ENCODE data around the gene PTPRG.

The PTPRG gene

DNA sequence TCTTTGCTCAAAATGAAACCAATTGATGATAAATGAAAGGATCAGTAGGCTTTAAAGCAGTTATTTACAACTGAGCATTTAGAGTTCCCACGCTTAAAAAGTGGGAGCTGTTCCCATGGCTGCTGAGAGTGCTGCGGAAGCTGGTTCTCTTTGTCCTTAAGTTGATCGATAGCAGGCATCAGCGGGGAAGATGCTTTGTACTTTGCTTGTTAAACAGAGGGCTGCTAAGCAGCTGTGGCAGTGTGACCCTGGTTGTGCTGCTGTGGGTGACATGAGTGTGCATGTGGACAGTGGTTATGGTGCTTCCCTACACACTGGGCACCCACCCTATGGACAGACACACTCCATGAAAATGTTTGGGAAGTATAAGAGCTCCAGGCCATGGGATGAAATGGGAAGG is 96.3 kb downstream of the PTPRG start:
- DNase-seq (ENCODE audit: low read depth) = no peak

DNA sequence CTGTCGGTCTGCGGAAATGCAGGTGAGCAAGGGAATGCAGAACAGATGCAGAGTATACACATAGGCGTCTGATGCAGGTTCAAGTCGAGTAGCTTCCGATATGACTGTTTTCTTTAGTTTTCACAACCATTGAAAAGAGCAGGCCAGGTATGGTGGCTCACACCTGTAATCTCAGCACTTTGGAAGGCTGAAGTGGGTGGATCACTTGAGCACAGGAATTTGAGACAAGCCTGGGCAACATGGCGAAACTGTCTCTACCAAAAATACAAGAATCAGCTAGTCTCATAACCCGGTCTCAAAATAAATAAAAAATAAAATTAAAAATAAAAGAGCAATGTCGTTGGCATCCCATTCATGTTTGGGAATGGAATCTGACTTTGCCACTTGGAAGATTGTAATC is 101.5 kb downstream of the PTPRG start:
- DNase-seq (ENCODE audit: low read depth) = no peak

DNA sequence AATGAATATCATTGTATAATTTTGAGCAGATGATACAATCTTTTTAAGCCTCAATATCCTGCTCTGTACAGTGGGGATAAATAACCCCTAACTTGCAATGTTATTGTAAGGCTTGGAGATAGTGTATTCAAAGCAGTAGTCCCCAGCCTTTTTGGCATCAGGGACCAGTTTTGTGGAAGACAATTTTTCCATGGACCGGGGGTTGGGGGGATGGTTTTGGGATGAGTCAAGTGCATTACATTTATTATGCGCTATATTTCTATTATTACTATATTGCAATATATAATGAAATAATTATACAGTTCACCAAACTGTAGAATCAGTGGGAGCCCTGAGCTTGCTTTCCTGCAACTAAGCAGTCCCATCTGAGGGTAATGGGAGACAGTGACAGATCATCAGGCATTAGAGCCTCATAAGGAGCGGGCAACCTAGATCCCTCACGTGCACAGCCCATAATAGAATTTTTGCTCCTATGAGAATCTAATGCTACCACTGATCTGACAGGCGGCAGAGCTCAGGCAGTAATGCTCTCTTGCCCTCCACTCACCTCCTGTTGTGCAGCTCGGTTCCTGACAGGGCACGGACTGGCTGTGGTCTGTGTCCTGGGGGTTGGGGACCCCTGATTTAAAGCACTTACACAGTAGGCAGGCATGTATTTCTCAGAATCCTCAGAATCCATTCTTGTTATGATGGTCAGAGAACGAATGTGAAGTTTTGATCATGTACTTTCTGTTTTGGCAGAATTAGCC is 102.2 kb downstream of the PTPRG start:
- no peak for DNase-seq (ENCODE audit: low read depth)

DNA sequence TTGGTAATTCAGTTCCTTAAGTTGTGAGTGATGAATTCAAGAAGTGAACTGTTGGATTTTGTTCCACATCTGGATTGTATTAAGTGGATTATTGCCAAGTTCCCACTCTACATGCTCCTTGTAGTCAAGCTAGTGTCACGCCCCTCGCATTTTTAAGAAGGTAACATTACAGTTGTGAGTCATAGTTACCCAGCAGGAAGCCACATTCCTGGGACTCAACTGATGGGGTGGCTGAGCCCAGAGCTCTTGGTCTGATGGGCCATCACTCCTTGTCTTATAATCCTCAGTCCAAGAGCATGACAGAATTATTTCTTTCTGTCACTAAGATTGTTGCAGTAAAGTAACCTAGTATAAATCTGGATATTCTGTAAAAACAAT is 102.7 kb downstream of the PTPRG start:
- no peak for DNase-seq (ENCODE audit: low read depth)

DNA sequence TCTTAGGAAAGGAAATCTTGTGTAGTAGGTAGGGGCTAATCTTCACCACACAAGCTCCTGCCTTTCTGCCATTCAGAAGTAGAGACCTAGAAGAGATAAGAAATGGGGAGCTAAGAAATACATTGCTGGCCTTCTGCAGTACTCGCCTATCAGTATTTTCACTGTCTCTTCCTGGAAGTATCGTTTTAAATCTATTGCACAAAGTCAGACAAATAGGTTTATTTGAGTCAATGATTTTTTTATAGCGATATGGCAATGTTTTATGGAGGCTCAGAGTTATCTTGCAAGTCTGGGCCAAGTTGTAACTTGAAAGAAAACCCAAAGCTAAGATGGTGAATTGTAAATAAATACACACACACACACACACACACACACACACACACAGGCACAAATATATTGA is 103.8 kb downstream of the PTPRG start:
- no peak for DNase-seq (ENCODE audit: low read depth)

DNA sequence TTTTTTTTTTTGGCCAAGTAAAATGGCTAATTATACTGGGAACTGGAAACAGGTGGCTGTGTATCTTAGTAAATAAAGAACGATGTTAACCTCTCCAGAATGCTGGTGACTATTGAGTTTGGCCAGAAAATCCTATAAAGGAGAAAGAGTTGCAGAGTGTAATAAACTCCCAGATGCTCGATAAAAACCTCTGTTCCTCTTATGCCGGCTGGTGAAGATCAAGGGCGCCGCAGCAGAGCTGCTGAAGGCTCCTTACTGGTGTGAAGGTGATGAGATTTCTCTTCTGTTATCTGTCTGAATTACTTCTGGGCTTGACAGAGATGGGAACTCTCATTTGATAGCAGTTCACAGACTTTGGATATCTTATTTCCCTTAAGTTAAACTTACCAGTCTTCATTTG is 104.6 kb downstream of the PTPRG start:
- no peak for DNase-seq (ENCODE audit: low read depth)

DNA sequence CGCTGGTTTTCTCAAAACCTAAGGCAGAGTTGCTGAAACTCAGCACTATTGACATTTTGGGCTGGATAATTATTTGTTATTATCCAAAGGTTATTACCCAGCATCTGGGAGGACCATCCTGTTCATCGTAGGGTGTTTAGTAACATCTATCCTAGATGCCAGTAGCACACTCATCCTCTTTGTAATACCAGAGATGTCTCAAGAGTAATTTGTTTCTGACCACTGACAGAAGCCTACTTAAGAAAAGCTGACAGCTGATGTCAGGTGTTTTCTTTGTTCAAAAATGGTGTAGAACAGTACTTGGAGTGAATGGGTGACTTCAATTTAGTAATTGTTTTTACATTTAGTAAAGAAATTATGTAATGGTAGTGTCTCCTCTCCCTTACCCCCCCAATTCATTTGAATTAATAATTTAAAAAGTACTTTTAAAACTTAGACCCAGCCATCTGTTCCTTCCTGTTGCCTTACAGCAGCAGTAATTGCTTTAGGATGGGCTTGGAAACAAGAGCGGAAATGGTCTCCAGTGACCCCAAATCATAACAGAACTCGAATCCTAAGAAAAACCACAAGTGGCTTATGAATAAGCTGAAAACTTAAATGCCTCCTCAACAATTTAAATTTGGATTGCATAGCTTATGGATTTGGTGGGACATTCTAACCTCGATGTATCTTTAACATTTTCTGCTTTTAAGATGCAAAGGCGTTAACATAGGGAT is 105.4 kb downstream of the PTPRG start:
- DNase-seq (ENCODE audit: low read depth) = no peak

DNA sequence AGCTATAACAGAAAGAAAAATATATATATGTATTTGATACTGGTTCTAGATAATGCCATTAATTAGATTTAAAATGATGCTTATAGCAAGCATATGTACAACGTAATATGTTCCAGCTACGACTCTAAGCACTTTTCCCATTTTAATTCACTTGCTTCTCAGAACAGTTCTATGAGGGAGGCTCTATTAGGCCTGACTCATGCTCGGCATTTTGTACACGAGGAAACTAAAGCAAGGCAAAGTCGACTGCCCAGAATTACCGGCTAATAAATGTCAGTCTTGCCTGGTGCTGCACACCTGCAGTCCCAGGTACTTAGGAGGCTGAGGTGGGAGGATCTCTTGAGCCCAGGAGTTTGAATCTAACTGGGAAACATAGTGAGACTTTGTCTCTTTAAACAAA is 106.0 kb downstream of the PTPRG start:
- no peak for DNase-seq (ENCODE audit: low read depth)

DNA sequence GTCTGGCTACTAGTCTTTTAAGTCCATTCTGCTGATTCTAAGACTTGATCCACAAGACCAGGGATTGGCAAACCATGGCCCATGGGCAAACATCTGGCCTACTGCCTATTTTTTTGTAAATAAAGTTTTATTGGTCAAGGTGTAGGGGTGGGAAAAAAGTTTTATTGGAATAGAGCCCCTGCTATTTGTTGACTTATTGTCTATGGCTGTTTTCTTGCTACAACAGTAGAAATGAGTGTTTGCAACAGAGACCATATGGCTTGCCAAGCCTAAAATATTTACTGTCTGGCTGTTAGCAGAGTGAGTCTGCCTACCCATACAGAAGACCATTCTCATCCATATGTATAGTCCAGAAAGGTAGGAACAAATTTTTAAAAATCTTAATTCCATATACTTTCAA is 106.4 kb downstream of the PTPRG start:
- DNase-seq (ENCODE audit: low read depth) = no peak

DNA sequence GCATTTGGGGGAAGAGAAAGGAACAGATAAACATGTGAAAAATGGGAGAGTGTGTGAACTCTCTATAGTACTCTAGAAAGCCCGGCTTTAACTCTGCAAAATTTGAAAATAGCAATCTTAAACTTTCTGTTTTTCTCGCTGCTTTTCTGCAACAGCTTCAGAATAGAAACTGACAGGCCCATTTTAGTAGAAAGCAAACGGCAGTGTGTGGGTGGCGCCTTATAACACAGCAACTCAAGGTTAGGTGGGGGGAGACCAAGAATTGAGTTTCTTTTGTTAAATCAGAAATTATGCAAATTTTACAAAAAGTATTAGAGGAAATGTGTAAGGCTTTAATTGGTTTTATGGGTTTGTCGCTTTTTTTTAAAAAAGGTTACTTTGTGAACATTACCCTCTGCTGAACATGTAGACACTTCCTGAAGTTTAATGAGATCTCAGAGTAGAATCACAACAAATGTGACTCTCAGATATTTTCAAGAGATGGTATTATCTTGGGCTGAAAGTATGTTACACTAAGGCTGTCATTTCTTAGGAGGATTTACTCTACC is 107.0 kb downstream of the PTPRG start:
- no peak for DNase-seq (ENCODE audit: low read depth)

DNA sequence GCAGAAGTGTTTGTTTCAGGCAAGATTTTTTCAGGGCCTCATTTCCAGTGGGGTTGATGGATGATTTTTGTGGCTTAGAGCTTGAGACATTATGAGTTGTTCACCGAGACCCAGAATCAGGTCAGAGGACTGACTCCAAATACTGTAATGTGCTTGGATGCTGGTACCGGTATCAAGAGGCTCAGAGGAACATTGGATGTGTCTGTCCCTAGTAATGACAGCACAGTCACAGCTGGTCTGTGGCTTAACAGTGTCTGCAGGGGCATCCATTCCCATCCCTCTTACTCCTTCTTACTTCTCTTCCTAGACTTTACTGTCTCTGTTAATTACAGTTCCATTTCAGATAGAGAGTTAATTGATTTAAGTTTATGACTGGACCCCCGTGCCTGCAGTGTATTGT is 107.8 kb downstream of the PTPRG start:
- no peak for DNase-seq (ENCODE audit: low read depth)

DNA sequence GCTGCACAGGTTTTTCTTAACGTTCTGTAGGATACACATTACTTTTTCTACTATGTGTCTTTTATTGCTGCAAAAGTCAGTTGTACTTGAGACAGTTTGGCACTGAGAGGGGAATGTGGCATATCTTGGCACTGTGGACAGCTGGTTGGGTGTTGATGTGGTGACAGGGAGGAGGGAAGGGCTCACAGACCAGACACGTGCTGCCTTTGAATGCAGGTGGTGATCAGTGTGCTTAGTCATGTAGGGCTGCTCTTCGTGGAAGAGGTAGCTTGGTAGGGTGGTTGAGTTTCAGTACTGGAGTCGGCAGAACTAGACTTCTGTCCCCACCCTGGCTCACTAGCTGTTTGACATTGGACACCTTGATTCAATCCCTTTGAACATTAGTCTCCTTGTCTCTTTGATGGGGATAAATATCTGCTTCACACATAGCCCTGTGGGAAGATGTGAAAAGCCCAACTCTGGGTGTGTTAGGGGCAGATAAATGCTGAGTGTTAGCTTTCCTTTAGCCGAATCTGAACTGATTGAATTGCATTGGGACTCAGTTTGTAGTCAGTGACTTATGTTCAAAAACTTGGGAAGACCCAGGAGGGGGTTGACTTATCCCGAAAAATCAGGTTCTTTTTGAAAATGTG is 108.4 kb downstream of the PTPRG start:
- DNase-seq (ENCODE audit: low read depth) = no peak

DNA sequence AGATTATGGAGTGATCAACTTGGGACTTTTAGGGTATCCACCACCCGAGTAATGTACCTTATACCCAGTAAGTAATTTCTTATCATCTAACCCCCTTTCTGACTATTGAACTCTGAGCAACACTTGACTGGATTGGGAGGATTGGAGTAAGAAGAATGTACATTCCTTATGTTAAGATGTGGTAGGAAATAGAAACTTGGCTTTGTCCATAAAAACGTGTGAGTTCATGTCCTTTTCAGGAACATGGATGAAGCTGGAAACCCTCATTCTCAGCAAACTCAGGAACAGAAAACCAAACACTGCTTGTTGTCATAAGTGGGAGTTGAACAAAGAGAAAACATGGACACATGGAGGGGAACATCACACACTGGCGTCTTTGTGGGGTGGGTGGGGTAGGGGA is 112.3 kb downstream of the PTPRG start:
- no peak for DNase-seq (ENCODE audit: low read depth)

DNA sequence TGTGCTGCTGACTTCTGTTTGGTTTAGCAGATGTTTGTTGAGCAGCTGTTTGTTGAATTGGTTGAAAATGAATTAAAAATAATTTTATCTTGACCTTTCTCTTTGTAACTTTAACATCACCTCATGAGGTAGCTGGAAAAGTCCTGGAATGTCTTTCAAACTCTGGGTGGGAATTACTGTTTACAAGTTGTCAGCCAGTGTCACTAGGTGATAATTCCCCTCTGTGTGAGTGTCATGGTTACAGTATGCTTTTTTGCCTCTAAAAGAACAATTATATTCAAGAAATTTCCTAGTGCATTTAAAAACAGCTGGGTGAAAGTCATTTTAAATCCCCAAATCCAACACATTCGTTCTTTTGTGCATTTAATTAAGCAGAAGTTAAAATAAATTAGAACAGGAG is 113.2 kb downstream of the PTPRG start:
- DNase-seq (ENCODE audit: low read depth) = no peak

DNA sequence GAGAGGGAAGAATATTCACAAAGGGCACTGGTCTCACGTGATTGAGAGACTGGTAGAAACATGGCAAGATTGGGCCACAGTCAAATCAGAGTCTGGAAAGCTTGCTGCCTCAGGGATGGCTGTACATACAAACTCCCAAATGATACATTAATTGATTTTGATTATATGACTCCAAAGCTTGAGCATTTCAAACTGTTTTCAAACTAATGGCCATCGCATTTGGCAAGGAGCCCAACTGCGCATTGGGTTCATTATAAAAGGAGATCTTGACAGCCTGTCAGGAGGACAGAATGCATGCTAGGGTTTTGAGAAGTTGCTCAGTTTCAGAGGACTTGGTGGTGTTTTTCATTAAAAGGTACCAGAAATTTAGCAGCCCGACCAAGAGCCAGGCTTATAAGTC is 117.7 kb downstream of the PTPRG start:
- no peak for DNase-seq (ENCODE audit: low read depth)

DNA sequence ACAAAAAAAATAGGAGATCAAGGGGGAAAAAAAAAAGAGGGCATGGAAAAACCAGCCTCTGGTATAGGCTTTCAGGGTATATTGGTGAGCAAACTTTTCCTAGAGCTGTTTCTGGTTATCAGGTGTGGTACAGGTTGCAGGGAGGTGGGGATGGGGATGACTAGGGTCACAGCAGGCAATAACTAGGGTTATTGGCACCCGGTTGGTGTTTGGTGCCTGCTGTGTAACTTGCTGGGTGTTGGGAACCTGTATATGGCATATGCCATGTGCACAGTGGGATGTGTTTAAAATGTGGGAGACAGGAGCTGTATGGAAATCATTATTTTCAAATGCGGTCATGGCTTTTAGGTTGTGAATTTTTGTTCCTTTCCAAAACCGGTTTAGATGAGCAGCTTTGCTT is 119.2 kb downstream of the PTPRG start:
- no peak for DNase-seq (ENCODE audit: low read depth)

DNA sequence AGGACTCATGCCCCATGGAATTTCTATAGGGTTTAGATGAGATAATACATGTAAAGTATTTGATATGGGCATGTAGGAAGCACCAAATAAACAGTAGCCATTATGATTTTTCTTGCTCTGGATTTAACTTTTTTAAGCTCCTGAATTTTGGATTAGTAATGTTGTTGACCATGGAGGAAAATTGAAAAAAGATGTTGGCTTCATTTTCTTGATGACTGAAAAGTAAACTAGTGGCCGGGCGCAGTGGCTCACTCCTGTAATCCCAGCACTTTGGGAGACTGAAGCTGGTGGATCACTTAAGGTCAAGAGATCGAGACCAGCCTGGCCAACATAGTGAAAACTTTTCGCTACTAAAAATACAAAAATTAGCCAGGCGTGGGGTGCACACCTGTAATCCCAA is 120.3 kb downstream of the PTPRG start:
- no peak for DNase-seq (ENCODE audit: low read depth)

DNA sequence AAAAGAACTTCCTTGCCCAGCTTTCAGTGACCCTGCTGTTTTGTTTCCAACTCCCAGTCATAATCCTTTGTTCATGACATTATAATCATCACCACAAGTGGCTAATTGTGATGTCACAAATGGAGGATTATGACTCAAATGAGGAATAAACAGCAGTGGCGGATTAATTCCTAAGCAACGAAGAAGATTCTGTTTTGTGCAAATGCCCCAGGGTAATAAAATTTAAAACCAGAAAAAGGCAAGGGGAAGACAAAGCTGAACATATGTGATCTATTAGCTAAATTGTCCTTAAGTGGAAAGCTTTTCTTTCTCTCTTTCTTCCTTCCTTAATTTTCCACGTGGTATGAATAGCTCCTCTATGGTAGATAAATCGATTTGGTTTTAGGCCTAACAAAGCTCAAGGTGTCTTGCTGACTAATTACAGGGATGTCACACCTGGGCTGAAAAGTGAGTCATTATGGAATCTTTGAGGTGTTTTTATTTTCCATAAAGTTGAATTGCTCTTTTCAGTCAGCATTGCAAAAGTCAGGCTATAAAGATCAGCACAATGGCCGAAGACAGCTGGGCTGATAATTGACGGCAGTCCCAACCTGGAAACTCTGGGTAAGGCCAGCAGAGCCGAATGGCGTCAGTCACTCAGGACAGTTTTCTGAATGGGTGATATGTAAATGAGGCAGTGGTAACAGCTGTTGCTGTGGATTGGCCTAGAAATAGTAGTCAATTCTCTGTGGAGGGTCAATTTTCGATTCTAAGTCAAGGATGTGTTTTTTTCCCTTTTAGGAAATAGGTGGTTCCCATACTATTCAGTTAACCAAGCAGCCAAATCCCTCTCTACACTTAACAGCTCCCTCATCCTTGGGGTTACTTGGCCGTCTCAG is 121.5 kb downstream of the PTPRG start:
- no peak for DNase-seq (ENCODE audit: low read depth)

DNA sequence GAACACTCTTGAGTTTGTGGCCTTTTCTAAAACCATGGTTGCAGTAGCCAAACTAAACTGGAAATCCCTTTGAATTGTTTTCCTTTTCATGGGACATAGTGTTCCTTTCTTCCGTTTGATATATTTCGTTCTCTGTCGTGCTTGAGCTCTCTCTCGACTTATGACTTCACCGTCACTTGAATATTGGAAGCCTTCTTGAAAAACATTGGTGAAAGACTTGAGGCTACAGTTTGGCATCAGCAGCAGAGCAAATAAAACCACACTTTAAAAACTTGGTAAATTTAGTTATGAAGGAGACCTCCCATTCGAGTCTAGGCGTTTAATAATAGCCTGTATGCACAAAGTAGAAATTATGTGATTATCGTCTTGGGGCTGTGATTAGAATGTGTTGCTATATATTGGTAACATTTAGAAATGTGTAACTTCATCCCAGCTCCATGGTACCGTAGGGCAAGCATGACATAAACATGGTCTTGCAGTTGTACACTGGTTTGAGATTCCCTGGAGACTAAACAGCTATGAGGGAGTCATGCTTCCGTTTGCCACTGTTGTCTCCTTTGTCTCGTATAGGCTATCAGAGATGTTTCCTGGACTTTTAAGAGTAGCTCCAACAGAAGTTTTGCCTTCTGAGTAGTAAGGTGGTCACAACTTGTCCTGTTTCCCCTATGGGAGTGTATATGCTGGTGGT is 122.3 kb downstream of the PTPRG start:
- no peak for DNase-seq (ENCODE audit: low read depth)

DNA sequence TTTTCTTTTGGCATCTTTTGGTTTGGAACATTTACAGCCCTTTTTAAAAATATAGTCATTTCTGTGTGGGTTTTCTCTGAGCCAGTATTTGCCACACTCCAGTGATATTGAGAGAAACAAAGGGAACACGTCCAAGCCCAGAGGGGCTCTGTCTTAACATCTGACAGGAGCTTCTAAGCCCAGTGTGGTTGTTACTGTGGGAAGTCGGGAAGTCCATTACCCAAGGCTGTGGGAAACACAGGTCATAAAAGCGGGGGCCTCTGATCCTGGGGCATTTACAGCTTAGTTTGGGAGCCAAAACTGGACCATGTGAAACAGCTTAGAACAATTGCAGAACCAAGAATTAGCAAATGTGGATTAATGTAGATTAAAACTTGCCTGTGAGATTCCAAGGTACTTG is 123.0 kb downstream of the PTPRG start:
- DNase-seq (ENCODE audit: low read depth) = no peak

DNA sequence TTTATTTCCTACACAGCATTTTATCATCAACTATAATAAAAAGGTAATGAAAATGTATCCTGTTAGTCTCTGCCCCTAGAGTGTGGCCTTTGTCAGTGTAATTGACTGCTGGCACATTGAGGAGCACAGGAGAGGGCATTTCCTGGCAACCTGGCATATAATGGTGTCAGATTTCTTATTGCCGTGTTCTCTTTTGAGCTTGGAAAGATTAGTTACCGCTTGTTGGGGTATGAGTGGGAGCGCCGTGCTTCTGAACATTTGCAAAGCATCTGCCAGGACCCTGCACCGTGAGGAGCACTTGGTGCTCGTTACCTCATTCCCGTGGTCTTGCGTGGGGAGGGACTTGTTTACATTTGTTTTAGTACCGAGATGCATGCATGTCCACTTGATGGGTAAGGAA is 124.4 kb downstream of the PTPRG start:
- DNase-seq (ENCODE audit: low read depth) = no peak

DNA sequence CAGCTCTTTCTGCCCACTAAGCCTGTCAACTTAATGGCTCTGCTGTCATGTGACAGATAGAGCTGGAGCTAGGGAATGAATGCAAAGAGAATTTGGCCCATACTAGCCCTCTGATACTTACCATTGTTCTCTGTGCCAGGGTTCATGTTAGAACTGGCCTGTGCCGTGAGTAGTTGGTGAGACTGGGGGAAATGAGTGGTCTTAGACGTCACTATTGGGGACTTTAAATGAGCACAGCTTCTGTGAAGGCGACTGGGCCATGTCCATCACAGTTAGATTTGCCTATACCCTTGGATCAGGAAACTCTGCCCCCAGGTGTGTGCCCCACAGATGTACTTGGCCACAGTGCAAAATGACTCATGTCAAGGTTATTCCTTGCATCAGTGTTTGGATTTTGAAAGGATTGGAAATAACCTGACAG is 124.9 kb downstream of the PTPRG start:
- no peak for DNase-seq (ENCODE audit: low read depth)

All from stimulated activated CD8-positive, alpha-beta memory T cell treated with anti-CD3 and anti-CD28 coated beads, Interleukin-7, amount 100 ng/mL, for 24 hours (primary cell).